ENCODE measurements around the gene HGFAC. TPM values are rescaled to one million over a fixed set of nuclear protein-coding genes. Genes with fewer than 3 reads are reported as not detected.

Gene HGFAC
- not detected for polyA plus RNA-seq (2012; ENCODE audit: insufficient read depth, insufficient read length, low read depth)

DNA sequence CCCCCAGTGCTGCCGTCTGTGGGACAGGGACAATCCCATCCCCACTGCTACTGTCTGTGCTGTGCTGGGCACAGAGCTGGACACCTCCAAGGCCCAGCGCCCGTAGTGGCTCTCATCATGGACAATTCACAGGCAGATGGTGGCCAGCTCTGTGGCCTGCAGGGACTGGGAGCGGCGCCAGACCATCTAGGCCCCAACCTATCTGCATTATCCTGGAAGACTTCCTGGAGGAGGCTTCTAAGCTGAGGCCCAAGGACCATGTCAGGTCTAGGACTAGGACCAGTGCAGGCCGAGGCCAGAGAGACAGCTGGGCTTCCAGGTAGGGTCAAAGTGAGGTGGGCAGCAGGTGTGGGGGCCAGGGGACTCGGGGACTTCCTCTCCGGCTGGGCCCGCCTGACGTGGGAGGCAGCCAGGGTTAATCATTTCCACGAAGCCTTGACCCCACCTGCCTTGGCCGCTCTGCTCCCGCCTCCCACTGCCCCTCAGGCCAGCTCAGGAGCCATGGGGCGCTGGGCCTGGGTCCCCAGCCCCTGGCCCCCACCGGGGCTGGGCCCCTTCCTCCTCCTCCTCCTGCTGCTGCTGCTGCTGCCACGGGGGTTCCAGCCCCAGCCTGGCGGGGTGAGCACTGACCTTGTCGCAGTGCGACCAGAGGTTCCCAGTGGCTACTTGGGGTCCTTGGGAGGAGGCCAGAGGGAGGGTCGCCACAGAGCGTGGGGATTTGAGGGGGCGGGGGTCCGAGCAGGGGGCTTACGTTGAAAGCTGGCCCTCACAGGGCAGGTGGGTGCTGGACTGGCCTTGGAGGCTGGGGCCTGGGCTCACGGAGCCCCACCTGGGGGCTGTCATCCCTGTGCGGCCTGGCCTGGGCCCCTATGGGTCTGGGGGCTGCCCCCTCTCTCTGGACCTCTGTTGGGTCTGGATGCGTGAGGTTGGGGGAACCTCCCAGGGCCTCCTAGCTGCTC, at the start of gene HGFAC:
HGFAC (plus strand) TSS at position 468 of the 959 bp plus-strand sequence; CDS start at position 502, 34 bp downstream.
- Histone ChIP-seq H3K4me1 (no peaks in the 10 kb centered on the region), H3K27me3 (no peaks in the 10 kb centered on the region), H3K9me3 (no peaks in the 10 kb centered on the region), H3K4me3 (ENCODE audit: low read depth, low read length) (no peak within 1 kb of the TSS), H3K36me3 (no peaks in the 10 kb centered on the region)
- DNase-seq: no peak
- TF ChIP-seq, protein P1, sequence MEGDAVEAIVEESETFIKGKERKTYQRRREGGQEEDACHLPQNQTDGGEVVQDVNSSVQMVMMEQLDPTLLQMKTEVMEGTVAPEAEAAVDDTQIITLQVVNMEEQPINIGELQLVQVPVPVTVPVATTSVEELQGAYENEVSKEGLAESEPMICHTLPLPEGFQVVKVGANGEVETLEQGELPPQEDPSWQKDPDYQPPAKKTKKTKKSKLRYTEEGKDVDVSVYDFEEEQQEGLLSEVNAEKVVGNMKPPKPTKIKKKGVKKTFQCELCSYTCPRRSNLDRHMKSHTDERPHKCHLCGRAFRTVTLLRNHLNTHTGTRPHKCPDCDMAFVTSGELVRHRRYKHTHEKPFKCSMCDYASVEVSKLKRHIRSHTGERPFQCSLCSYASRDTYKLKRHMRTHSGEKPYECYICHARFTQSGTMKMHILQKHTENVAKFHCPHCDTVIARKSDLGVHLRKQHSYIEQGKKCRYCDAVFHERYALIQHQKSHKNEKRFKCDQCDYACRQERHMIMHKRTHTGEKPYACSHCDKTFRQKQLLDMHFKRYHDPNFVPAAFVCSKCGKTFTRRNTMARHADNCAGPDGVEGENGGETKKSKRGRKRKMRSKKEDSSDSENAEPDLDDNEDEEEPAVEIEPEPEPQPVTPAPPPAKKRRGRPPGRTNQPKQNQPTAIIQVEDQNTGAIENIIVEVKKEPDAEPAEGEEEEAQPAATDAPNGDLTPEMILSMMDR (IDR thresholded peaks at IDR 0.05; ENCODE audit: low read depth, low read length): no peak

DNA sequence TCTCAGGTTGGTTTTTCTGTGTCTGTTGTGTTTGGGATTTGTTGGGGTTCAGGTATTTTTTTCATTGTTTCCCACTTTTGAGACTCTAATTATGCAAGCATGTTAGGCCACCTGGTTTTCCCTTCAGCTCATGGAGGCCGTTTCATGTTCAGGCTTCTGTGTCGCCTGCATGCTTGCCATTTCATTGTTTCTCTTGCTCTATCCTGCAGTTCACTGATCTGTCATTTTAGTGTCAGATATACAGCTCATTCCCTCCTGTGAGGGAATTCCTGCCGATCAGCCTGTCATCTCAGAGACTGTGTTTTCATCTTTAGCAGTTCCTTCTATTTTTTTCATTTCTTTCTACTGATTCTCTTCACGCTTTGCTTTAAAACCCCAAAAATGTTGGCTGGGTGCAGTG, 49.4 kb upstream of the HGFAC start:
- H3K9me3 ChIP-seq: no peaks in the 10 kb centered on the region
- H3K4me1 ChIP-seq: peaks cover 13% of the 10 kb centered on the region
- DNase-seq: no peak
- H3K27me3 ChIP-seq: no peaks in the 10 kb centered on the region
- TF ChIP-seq, protein P1 (IDR thresholded peaks at IDR 0.05; ENCODE audit: low read depth, low read length): no peak
- H3K4me3 ChIP-seq (ENCODE audit: low read depth, low read length): no peak overlapping the region
- H3K36me3 ChIP-seq: no peaks in the 10 kb centered on the region

DNA sequence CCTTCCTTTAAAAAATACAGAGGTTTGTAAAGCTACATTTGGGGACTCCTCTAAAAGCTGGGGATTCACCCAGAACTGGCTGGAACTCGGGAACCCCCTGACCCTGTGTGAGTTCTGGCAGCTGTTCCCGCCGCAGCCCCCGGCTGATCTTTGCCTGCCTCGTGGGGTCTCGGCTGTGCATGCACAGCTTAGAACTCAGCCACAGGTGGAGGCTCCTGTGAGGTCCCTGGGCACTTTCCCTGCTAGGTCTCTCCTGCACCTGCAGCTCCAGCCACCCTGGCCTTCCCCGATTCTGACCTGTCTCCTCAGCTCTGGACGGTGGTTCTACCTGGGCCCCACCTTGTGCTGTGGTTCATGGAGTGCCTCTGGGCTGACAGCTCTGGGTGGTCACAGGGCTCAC, 48.6 kb upstream of the HGFAC start:
- Histone ChIP-seq H3K36me3 (no peaks in the 10 kb centered on the region), H3K4me3 (ENCODE audit: low read depth, low read length) (no peak overlapping the region), H3K4me1 (peaks cover 8% of the 10 kb centered on the region), H3K27me3 (no peaks in the 10 kb centered on the region), H3K9me3 (no peaks in the 10 kb centered on the region)
- TF ChIP-seq, protein P1 (IDR thresholded peaks at IDR 0.05; ENCODE audit: low read depth, low read length): no peak
- no peak for DNase-seq

DNA sequence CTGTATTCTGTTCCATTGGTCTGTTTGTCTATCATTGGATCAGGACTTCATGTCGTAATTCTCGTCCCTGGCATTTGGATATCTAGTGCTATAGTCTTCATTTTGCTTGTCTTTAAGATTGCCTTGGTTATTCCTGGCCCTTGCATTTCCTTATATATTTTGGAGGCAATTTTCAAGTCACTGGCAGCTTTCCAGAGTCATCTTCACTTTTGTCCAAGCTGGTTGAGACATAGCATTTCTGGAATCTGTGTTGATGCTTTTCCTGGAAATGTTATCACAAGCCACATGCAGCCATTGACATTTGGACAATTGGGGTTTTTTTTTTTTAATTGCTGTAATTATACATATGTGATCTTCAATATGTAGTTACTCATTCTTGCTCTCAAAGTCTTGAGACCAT, 45.2 kb upstream of the HGFAC start:
- Histone ChIP-seq H3K4me1 (no peaks in the 10 kb centered on the region), H3K9me3 (no peaks in the 10 kb centered on the region), H3K4me3 (ENCODE audit: low read depth, low read length) (no peak overlapping the region), H3K27me3 (no peaks in the 10 kb centered on the region), H3K36me3 (no peaks in the 10 kb centered on the region)
- TF ChIP-seq, protein P1 (IDR thresholded peaks at IDR 0.05; ENCODE audit: low read depth, low read length): no peak
- DNase-seq: no peak

DNA sequence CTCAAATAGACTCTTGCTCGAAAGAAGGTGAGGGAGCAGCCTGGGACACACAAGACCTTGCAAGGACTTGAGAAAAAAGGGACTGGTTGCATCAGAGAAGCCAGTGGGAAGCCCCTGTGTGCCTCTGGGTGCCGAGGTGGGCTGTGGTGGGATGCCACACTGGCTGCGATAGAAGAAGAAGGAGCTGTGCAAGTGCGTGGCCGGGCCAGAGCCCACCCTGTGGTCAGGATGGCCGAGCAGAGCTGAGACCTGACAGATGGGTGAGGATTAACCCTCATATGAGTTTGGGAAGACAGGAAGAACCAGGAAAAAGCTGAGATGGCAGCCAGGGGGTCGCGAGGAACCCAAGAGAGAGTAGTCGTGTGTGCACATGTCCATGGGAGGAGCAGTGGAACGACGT, 44.6 kb upstream of the HGFAC start:
- no peaks in the 10 kb centered on the region for H3K4me1 ChIP-seq
- DNase-seq: no peak
- no peaks in the 10 kb centered on the region for H3K9me3 ChIP-seq
- H3K36me3 ChIP-seq: no peaks in the 10 kb centered on the region
- TF ChIP-seq, protein P1 (IDR thresholded peaks at IDR 0.05; ENCODE audit: low read depth, low read length): no peak
- no peak overlapping the region for H3K4me3 ChIP-seq (ENCODE audit: low read depth, low read length)
- no peaks in the 10 kb centered on the region for H3K27me3 ChIP-seq

All from BE2C (cell line).